ENCODE data around the gene DNAH2. TPM values are rescaled to one million over a fixed set of nuclear protein-coding genes. Genes with fewer than 3 reads are reported as not detected.

Gene DNAH2
- polyA plus RNA-seq, 1 experiment, result 0.06 TPM

GRCh38 chr17:7721612-7722011 lies 4.1 kb downstream of the DNAH2 start:
- H3K4me3 ChIP-seq (ENCODE audit: low read depth, low read length), result no peak overlapping the region
- ChIA-PET CTCF (interaction anchor here (1.5 kb wide), 1 partner anchor 34 kb away, joined by 3 read pairs; no protein-coding TSS in a partner anchor), POLR2A (no interaction called here)
- H3K27me3 ChIP-seq (ENCODE audit: control insufficient read depth, insufficient read depth, low read length), result peaks cover 32% of the 10 kb centered on the region
- no peak for TF ChIP-seq CTCF (IDR thresholded peaks at IDR 0.05; ENCODE audit: low read depth, low read length)
- no peak overlapping the region for H3K27ac ChIP-seq (ENCODE audit: low read depth, low read length)
- no peaks in the 10 kb centered on the region for H3K9me3 ChIP-seq (ENCODE audit: control insufficient read depth, insufficient read depth, low read length)
- DNase-seq (ENCODE audit: low read depth, low spot score), result no peak

- no peaks in the 10 kb centered on the region for H3K9me3 ChIP-seq (ENCODE audit: control insufficient read depth, insufficient read depth, low read length)
- ChIA-PET CTCF (interaction anchor here (1.2 kb wide), 1 partner anchor 56 kb away, joined by 3 read pairs; no protein-coding TSS in a partner anchor), POLR2A (no interaction called here)
- H3K27ac ChIP-seq (ENCODE audit: low read depth, low read length), result no peak overlapping the region
- DNase-seq (ENCODE audit: low read depth, low spot score), result no peak
- H3K27me3 ChIP-seq (ENCODE audit: control insufficient read depth, insufficient read depth, low read length), result peaks cover 8% of the 10 kb centered on the region
- TF ChIP-seq CTCF (IDR thresholded peaks at IDR 0.05; ENCODE audit: low read depth, low read length), result no peak
- no peak overlapping the region for H3K4me3 ChIP-seq (ENCODE audit: low read depth, low read length)
These were observed 10.3 kb downstream of the DNAH2 start for GRCh38 chr17:7727886-7728285.

GRCh38 chr17:7729816-7730215 lies 12.3 kb downstream of the DNAH2 start:
- no peak for TF ChIP-seq CTCF (IDR thresholded peaks at IDR 0.05; ENCODE audit: low read depth, low read length)
- DNase-seq (ENCODE audit: low read depth, low spot score), result no peak
- H3K4me3 ChIP-seq (ENCODE audit: low read depth, low read length), result no peak overlapping the region
- H3K9me3 ChIP-seq (ENCODE audit: control insufficient read depth, insufficient read depth, low read length), result no peaks in the 10 kb centered on the region
- CTCF ChIA-PET, result interaction anchor here (0.6 to 1.9 kb wide), 5 partner anchors 9 to 261 kb away, joined by 3 to 10 read pairs (median 3); partner anchors contain the start of genes TP53 and WRAP53
- POLR2A ChIA-PET, result interaction anchor here (0.8 kb wide), 1 partner anchor 25 kb away, joined by 6 read pairs; the partner anchor contains the start of gene EFNB3
- peaks cover 8% of the 10 kb centered on the region for H3K27me3 ChIP-seq (ENCODE audit: control insufficient read depth, insufficient read depth, low read length)
- no peak overlapping the region for H3K27ac ChIP-seq (ENCODE audit: low read depth, low read length)

GRCh38 chr17:7732981-7733539 lies 15.5 kb downstream of the DNAH2 start:
- ChIA-PET CTCF (no interaction called here), POLR2A (no interaction called here)
- no peak overlapping the region for H3K4me3 ChIP-seq (ENCODE audit: low read depth, low read length)
- H3K27me3 ChIP-seq (ENCODE audit: control insufficient read depth, insufficient read depth, low read length), result peaks cover 19% of the 10 kb centered on the region
- TF ChIP-seq CTCF (IDR thresholded peaks at IDR 0.05; ENCODE audit: low read depth, low read length), result no peak
- no peak overlapping the region for H3K27ac ChIP-seq (ENCODE audit: low read depth, low read length)
- no peaks in the 10 kb centered on the region for H3K9me3 ChIP-seq (ENCODE audit: control insufficient read depth, insufficient read depth, low read length)
- no peak for DNase-seq (ENCODE audit: low read depth, low spot score)

- Histone ChIP-seq H3K9me3 (ENCODE audit: control insufficient read depth, insufficient read depth, low read length) (no peaks in the 10 kb centered on the region; the same call in 1 of the 2 replicates), H3K27ac (ENCODE audit: low read depth, low read length) (no peak overlapping the region), H3K27me3 (ENCODE audit: control insufficient read depth, insufficient read depth, low read length) (peaks cover 31% of the 10 kb centered on the region), H3K4me3 (ENCODE audit: low read depth, low read length) (no peak overlapping the region)
- no peak for DNase-seq (ENCODE audit: low read depth, low spot score)
- POLR2A ChIA-PET, result no interaction called here
- CTCF ChIA-PET, result no interaction called here
- no peak for TF ChIP-seq CTCF (IDR thresholded peaks at IDR 0.05; ENCODE audit: low read depth, low read length)
These were observed 20.1 kb downstream of the DNAH2 start for GRCh38 chr17:7737601-7738000.
